HG03095 (cell line): ENCODE results near the gene ABCC3.

Experiments
- ATAC-seq: cut with Tn5 transposase; IDR thresholded peaks from one replicate; pipeline ENCODE4 v1.9.1; 2021; ENCODE audit warnings: moderate library complexity; ENCODE audit not compliant: unreplicated experiment

ABCC3 gene, protein sequence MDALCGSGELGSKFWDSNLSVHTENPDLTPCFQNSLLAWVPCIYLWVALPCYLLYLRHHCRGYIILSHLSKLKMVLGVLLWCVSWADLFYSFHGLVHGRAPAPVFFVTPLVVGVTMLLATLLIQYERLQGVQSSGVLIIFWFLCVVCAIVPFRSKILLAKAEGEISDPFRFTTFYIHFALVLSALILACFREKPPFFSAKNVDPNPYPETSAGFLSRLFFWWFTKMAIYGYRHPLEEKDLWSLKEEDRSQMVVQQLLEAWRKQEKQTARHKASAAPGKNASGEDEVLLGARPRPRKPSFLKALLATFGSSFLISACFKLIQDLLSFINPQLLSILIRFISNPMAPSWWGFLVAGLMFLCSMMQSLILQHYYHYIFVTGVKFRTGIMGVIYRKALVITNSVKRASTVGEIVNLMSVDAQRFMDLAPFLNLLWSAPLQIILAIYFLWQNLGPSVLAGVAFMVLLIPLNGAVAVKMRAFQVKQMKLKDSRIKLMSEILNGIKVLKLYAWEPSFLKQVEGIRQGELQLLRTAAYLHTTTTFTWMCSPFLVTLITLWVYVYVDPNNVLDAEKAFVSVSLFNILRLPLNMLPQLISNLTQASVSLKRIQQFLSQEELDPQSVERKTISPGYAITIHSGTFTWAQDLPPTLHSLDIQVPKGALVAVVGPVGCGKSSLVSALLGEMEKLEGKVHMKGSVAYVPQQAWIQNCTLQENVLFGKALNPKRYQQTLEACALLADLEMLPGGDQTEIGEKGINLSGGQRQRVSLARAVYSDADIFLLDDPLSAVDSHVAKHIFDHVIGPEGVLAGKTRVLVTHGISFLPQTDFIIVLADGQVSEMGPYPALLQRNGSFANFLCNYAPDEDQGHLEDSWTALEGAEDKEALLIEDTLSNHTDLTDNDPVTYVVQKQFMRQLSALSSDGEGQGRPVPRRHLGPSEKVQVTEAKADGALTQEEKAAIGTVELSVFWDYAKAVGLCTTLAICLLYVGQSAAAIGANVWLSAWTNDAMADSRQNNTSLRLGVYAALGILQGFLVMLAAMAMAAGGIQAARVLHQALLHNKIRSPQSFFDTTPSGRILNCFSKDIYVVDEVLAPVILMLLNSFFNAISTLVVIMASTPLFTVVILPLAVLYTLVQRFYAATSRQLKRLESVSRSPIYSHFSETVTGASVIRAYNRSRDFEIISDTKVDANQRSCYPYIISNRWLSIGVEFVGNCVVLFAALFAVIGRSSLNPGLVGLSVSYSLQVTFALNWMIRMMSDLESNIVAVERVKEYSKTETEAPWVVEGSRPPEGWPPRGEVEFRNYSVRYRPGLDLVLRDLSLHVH (N-terminal part only)

DNA sequence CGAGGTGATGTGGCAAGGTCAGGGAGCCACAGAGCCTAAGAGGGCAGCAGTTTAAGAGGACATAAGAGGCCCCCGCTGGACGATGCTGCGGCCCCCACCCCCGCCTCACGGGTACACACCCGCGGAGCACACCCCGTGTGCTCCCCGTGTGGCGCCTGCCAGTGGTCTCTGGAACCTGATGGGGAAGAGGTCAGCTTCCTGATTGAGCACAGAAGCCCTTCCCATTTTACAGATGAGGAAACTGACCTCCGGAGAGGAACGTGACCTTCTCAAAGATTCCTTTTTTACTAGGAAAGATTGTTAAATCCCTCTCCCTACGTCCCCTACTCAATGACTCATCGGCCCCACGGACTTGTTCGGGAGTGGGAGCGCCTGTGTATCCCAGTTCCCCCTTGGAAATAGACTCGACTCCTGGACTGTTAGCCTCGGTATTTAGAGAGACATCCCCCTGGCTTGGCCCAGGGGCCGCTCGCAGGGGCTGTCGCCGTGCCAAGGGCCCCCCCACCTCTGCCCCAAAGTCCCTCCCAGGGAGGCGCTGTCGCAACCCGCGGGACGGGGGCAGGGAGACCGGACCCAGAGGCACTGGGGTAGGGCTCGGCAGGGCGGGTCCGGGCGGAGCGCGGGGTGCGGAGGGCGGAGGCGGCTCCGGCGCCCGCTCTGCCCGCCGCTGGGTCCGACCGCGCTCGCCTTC is at the start of gene ABCC3:
TSS of gene ABCC3 (plus strand) at position 658 of the 691 bp plus-strand sequence. CDS start 56 bp downstream, outside the sequence.
- no peak for ATAC-seq

DNA sequence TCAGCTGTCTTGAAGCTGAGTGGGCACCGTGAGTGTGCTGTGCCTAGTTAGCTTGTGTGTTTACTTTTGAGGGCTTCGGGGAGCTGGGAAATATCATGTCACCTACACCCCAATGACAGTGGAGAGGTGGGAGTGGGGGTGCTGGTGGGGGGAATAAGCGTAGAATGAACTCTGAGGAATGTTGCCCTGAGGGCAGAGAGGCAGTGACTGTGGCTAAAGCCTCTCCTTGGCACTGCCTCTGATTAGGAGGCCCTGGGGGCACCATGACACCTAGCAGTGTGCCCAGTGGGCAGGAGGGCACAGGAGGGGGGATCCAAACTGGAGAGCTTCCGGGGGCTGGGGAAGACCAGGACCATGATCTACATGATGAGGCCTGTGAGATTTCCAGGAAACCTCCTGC is 49.3 kb upstream of the ABCC3 start:
- no peak for ATAC-seq

- no peak for ATAC-seq
These were observed 48.8 kb upstream of the ABCC3 start for GRCh38 chr17:50585891-50586290.

GRCh38 chr17:50586421-50587247 is 48.0 kb upstream of the ABCC3 start:
- ATAC-seq: no peak

GRCh38 chr17:50587571-50587970 is 47.1 kb upstream of the ABCC3 start:
- ATAC-seq: no peak

DNA sequence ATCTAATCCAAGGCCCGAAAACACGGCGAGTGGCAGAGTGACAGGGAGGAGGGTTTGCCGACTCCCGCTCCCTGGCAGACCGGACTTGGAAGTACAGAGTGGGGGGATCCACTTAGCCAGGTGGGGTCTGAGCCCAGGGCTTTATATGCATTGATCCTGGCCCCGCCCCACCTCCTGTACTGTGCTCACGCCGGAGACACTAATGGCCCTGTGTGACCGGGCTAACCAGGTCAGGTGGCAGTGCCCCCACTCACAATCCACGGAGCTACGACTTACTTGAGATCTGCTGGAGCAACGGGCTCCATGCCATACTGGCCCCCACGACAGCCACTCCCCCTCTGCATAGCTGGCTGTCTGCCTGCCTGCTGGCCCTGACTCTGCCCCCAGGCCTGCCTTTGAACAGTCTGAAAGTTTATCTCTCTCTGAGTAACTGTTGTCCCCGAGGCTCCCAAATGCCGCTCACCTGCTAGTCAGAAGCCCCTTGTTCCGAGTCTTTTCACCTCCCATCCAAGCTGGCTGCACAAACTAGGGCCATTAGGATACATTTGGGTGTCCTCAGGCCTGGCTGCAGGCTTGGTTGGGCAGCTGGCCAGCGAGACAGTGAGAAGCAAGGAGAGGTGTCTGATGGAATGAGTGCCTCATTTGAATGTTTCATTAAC is 46.2 kb upstream of the ABCC3 start:
- no peak for ATAC-seq

- no peak for ATAC-seq
These were observed 45.5 kb upstream of the ABCC3 start for GRCh38 chr17:50589095-50589705.

GRCh38 chr17:50590946-50591737 is 43.5 kb upstream of the ABCC3 start:
- no peak for ATAC-seq

- ATAC-seq: no peak
These were observed 41.4 kb upstream of the ABCC3 start for GRCh38 chr17:50593321-50593720.

- no peak for ATAC-seq
These were observed 40.4 kb upstream of the ABCC3 start for GRCh38 chr17:50594128-50594823.

GRCh38 chr17:50594892-50595291 is 39.8 kb upstream of the ABCC3 start:
- no peak for ATAC-seq

DNA sequence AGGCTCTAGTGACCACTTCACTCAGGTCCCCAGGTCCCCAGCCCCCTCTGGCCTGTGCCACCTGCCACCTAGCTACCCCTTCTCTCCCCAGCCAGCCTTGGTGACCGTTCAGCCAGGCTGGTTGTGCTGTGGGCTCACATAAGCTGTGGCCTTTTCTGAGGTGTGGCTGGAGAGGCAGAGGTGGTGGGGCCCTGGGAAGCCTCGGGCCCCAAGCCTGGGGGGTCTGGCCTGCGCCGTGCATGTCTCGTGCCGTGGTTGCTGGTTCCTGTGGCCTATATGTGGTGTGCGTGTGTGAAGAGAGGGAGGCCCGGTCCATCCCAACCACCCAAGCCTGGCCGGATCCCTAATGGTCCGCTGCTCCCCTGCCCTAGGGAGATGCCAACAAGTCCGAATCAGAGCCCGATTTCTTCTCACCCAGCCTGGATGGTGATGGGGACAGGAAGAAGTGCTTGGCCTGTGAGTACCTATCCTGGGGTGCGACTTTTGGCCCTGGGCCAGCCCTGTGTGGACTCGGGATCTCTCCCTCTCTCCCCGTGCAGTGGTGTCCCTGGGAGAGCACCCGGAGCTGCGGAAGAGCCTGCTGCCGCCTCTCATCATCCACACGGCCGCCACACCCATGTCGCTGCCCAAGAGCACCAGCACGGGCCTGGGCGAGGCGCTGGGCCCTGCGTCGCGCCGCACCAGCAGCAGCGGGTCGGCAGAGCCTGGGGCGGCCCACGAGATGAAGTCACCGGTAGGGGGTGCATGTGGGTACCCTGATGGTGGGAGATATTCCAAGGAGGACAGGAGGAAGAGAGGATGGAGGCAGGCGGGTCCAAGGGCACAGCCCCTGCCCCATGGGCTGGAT is 38.3 kb upstream of the ABCC3 start:
- no peak for ATAC-seq

GRCh38 chr17:50598487-50598886 is 36.2 kb upstream of the ABCC3 start:
- ATAC-seq: no peak

GRCh38 chr17:50599606-50600005 is 35.1 kb upstream of the ABCC3 start:
- no peak for ATAC-seq

- ATAC-seq: no peak
These were observed 32.8 kb upstream of the ABCC3 start for GRCh38 chr17:50601823-50602375.

GRCh38 chr17:50602836-50603235 is 31.8 kb upstream of the ABCC3 start:
- ATAC-seq: no peak
